HG03139 (cell line): Measurements from ENCODE around the gene TMEM190.
A peak's percentile ranks its signal among the peaks of the same experiment; 100 is the strongest.
"Not testable (repeated sequence)": the region's sequence is repeated elsewhere in the genome, so short reads cannot be mapped to it uniquely, and the experiment has no call there.

Source experiments
- ATAC-seq: cut with Tn5 transposase; IDR thresholded peaks from one replicate; pipeline ENCODE4 v1.9.1; 2021; ENCODE audit not compliant: unreplicated experiment

Gene TMEM190

GRCh38 chr19:55376241-55376933 lies at the start of gene TMEM190:
TSS of gene TMEM190 (plus strand) at chr19:55376826. CDS start at chr19:55376854, 28 bp downstream.
- ATAC-seq = no peak

GRCh38 chr19:55328774-55329318 lies 47.8 kb upstream of the TMEM190 start:
- not testable (repeated sequence) for ATAC-seq

GRCh38 chr19:55329791-55330190 lies 46.8 kb upstream of the TMEM190 start:
- not testable (repeated sequence) for ATAC-seq

GRCh38 chr19:55333870-55334269 lies 42.8 kb upstream of the TMEM190 start:
- ATAC-seq = no peak

GRCh38 chr19:55336101-55336500 lies 40.5 kb upstream of the TMEM190 start:
- no peak for ATAC-seq

GRCh38 chr19:55339105-55339888 lies 37.3 kb upstream of the TMEM190 start, which contains the start of gene KMT5C:
TSS of gene KMT5C (plus strand) at chr19:55339876. CDS start at chr19:55341937, 2,061 bp downstream.
- peak; percentile 74 for ATAC-seq

- no peak for ATAC-seq
These were observed 36.5 kb upstream of the TMEM190 start for GRCh38 chr19:55339889-55340783.

GRCh38 chr19:55340784-55341147 lies 35.9 kb upstream of the TMEM190 start:
- no peak for ATAC-seq

- ATAC-seq = no peak
These were observed 35.4 kb upstream of the TMEM190 start for GRCh38 chr19:55341171-55341588.

GRCh38 chr19:55341595-55342531 lies 34.8 kb upstream of the TMEM190 start:
- ATAC-seq = no peak

GRCh38 chr19:55344444-55344843 lies 32.2 kb upstream of the TMEM190 start:
- ATAC-seq = no peak

- ATAC-seq = no peak
These were observed 31.4 kb upstream of the TMEM190 start for GRCh38 chr19:55345101-55345817.

GRCh38 chr19:55345818-55346724 lies 30.6 kb upstream of the TMEM190 start:
- no peak for ATAC-seq

- ATAC-seq = no peak
These were observed 29.7 kb upstream of the TMEM190 start for GRCh38 chr19:55346725-55347441.

GRCh38 chr19:55347442-55348009 lies 29.1 kb upstream of the TMEM190 start:
- no peak for ATAC-seq

- no peak for ATAC-seq
These were observed 28.1 kb upstream of the TMEM190 start for GRCh38 chr19:55348317-55349034.
